NCI-H748 treated with DMSO at 0.1 percent for 48 hours (cell line): Measurements from ENCODE around the gene FZD2.
"Not testable (repeated sequence)": the region's sequence is repeated elsewhere in the genome, so short reads cannot be mapped to it uniquely, and the experiment has no call there.

Source experiments
- DNase-seq: peaks from one replicate; lab custom pipeline; 2025; lab: John Stamatoyannopoulos, UW

The FZD2 gene

DNA sequence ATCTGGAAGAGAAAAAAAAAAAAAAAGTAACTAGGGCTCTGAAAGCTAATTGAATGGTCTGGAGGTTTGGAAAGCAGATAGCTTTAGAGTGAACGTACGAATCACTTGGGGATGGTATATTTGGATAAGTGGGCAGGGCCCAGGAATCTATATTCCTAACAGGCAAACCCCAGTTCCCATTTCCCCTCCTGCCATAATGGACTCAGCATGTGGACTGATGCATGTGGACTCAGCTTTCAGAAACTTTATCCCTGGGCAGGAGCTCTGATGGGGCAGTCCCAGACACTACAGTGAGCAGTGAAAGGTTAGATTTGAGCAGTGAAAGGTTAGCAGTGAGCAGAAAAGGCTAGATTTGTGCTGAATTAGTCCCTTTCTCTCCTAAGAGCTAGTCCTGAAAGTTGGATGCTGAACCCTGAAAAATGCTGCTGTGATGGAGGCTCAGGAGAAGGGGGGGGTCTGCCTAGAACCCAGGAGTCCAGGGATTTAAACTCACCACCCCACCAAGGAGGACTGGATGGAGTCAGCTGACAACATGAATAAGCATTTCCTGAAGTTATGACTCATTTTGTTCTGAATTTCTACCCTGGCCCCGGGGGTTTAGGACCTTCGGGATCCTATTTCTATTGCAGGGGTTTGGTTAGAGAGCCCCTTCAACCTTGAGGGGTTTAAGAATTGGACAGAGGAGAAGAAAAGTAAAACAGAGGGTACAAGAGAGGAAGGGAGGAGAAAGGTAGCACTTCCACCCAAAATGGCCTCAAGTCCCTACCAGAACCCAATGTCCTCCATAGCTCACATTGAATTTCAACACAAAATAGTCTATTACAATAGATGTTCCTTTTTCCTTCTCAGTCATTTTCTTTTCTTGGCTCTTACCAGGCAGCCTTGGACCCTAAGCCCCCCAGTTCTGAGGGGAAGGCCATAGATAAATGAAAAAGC is 10.3 kb upstream of the FZD2 start:
- no peak for DNase-seq

DNA sequence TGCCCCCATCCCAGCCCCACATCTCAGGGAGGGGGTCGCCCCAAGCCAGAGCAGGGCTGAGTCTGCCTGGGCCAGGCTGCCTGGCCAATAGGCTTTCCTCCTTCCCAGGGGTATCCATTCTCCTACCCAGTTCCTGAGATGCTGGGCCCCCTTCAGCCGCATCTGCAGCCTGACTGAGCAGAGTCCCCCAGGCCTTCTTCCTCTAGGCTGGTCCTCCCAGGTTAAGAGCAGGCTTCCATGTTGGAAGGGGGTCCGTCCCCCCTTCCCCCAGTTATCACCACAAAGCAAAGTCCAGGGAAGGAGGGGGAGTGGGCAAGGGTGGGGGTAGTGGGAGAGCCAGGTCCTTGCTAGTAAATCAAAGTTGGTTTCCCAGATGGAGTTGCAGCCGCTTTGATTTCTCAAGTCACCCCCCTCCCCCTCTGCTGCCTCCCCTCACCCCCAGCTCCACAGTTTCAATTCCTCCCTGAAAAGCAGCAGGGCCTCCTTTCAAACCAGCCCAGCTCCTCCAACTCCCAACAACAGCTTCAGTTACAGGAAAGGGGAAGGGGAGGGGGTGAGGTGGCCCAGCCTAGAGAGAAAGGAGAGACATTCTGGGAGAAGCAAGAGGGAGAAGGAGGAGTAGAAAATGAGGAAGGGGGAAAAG is 9.5 kb upstream of the FZD2 start:
- no peak for DNase-seq

DNA sequence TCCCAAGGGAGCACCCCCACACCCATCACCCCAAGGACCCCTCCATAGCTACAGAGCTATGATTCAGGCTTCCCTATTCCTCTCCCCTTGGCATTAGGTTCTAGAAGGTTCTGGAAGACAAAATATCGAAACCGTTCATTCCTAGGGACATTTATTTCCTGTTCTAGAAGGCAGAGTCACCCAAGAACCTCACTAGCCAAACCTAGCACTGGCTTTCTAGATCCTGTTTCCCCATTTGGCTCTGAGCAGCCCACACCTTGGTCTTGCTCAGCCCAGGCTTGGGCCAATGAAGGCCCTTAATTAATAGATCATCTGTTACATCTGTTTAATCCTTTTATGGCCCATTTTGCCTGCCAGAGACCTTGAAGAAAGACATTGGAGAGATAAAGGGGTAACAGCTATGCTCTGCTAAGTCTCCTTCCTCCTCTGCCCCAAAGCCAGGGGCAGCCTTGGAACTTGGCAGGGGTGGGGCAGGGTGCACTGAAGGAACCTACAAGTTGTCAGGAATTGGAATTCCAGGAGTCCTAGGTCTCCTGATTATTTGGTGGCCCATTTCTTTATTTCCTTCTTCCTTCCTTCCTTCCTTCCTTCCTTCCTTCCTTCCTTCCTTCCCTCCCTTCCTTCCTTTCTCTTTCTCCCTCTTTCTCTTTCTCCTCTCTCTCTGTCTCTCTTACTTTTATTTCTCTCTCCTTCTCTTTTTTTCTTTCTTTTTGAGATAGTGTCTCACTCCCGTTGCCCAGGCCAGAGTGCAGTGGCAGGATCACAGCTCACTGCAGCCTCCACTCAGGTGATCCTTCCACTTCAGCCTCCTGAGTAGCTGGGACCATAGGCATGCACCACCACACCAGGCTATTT is 8.7 kb upstream of the FZD2 start:
- no peak for DNase-seq

DNA sequence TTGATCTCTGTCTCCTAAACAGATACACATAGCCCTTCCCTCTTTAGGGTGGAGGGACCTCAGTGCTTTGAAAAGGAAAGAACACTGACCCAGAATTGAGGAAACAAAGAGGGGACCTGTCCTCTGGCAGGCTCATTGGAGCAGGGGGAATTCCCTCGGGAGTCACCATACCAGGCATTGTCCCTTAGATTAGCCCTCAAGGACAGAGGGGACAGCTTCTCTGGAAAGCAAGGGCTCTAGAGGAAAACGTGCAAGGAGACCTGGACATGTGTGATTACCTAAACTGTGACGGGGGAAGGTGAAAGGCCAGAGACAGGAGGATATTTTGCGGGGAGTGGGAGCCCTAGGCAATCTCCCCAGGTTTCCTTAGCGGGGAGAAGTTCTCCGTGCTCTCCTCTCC is 7.6 kb upstream of the FZD2 start:
- DNase-seq, result no peak

DNA sequence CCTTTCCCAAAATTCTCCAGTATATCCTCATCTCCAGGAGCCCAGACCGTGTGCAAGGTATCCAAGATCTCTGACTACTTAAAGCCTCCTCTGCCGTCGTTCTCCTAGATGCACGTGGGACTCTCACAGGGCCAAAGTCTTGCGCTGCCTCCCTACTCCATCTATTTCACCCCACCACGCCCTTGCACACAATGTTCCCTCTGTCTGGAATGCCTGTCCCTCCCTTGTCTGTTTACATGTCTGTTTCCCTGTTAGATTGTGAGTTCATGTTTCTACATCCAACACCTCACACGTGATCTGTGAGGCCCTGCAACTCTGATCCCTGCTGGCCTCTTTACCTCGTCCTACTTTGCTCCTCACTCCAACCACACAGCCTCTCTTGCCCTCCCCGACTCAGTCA is 4.9 kb upstream of the FZD2 start:
- DNase-seq, result no peak

- DNase-seq, result no peak
These were observed 2.2 kb upstream of the FZD2 start for GRCh38 chr17:44555099-44555498.

- DNase-seq, result peak; percentile 55
These were observed 985 bp upstream of the FZD2 start for GRCh38 chr17:44556166-44556831.

DNA sequence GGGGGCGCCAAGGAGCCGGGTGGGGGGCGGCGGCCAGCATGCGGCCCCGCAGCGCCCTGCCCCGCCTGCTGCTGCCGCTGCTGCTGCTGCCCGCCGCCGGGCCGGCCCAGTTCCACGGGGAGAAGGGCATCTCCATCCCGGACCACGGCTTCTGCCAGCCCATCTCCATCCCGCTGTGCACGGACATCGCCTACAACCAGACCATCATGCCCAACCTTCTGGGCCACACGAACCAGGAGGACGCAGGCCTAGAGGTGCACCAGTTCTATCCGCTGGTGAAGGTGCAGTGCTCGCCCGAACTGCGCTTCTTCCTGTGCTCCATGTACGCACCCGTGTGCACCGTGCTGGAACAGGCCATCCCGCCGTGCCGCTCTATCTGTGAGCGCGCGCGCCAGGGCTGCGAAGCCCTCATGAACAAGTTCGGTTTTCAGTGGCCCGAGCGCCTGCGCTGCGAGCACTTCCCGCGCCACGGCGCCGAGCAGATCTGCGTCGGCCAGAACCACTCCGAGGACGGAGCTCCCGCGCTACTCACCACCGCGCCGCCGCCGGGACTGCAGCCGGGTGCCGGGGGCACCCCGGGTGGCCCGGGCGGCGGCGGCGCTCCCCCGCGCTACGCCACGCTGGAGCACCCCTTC is 484 bp downstream of the FZD2 start:
- DNase-seq, result peak; percentile 19

GRCh38 chr17:44558334-44558709 is 1.0 kb downstream of the FZD2 start:
- DNase-seq, result no peak

DNA sequence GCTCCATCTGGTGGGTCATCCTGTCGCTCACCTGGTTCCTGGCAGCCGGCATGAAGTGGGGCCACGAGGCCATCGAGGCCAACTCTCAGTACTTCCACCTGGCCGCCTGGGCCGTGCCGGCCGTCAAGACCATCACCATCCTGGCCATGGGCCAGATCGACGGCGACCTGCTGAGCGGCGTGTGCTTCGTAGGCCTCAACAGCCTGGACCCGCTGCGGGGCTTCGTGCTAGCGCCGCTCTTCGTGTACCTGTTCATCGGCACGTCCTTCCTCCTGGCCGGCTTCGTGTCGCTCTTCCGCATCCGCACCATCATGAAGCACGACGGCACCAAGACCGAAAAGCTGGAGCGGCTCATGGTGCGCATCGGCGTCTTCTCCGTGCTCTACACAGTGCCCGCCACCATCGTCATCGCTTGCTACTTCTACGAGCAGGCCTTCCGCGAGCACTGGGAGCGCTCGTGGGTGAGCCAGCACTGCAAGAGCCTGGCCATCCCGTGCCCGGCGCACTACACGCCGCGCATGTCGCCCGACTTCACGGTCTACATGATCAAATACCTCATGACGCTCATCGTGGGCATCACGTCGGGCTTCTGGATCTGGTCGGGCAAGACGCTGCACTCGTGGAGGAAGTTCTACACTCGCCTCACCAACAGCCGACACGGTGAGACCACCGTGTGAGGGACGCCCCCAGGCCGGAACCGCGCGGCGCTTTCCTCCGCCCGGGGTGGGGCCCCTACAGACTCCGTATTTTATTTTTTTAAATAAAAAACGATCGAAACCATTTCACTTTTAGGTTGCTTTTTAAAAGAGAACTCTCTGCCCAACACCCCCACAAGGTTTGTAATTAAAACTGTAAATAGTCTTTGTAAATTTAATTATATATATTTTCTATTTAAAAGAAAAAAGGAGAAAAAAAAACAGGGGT is 1.7 kb downstream of the FZD2 start:
- DNase-seq, result no peak

DNA sequence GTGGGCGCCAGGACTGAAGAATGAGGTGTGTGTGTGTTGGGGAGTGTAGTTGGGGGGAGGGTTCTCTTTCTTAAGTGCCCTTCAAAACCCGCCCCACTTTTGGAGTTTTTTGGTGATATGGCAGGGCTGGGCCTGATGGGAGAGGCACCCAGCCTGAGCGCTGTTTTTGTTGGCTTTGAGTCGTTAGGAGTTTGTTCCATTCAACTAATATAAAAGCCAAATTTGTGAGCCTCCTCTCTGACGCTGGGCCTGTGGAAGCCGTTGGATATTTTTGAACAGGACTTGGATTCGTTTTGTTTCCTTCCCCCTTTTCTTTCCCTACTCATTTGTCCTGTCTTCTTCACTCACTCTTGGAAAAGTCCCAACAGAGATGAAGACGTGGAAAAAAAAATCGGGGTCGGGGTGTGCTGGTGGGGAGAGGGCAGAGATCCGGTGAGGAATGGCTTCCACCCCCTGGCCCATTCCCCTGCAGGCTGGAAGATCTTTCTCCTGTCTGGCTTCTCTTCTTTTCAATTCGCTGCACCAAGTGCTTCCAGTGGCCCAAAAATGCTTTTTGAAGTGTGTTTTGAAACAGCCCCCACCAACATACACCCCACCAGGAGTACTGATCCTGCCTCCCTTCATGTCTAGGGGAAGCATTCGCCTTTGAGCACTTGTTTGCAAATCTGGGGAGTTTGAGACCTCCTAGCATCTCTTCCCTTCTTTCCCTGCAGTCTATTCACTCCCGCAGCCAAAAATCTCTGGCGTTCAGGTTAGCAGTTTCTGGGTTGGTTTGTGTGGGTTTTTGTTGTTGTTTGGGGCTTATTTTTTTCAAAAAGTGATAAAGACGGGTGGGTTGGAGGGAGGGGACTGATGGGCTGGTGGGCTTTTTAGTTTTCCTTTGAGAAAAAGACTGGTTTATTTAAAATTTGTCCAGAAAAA is 2.6 kb downstream of the FZD2 start:
- DNase-seq, result no peak

- DNase-seq, result no peak
These were observed 3.9 kb downstream of the FZD2 start for GRCh38 chr17:44561237-44561623.

GRCh38 chr17:44564429-44564828 is 7.1 kb downstream of the FZD2 start:
- DNase-seq, result no peak

- DNase-seq, result no peak
These were observed 8.7 kb downstream of the FZD2 start for GRCh38 chr17:44565866-44566443.

DNA sequence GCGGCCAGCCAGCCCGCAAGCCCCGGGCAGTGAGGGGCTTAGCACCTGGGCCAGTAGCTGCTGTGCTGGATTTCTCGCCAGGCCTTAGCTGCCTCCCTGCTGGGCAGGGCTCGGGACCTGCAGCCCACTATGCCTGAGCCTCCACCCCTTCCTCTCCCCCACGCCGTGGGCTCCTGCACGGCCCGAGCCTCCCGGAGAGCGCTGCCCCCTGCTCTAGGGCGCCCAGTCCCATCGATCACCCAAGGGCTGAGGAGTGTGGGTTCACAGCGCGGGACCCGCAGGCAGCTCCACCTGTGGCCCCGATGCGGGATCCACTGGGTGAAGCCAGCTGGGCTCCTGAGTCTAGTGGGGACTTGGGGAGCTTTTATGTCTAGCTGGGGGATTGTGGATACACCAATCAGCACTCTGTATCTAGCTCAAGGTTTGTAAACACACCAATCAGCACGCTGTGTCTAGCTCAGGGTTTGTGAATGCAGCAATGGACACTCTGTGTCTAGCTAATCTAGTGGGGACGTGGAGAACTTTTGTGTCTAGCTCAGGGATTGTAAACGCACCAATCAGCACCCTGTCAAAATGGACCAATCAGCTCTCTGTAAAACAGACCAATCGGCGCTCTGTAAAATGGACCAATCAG is 11.1 kb downstream of the FZD2 start:
- not testable (repeated sequence) for DNase-seq

DNA sequence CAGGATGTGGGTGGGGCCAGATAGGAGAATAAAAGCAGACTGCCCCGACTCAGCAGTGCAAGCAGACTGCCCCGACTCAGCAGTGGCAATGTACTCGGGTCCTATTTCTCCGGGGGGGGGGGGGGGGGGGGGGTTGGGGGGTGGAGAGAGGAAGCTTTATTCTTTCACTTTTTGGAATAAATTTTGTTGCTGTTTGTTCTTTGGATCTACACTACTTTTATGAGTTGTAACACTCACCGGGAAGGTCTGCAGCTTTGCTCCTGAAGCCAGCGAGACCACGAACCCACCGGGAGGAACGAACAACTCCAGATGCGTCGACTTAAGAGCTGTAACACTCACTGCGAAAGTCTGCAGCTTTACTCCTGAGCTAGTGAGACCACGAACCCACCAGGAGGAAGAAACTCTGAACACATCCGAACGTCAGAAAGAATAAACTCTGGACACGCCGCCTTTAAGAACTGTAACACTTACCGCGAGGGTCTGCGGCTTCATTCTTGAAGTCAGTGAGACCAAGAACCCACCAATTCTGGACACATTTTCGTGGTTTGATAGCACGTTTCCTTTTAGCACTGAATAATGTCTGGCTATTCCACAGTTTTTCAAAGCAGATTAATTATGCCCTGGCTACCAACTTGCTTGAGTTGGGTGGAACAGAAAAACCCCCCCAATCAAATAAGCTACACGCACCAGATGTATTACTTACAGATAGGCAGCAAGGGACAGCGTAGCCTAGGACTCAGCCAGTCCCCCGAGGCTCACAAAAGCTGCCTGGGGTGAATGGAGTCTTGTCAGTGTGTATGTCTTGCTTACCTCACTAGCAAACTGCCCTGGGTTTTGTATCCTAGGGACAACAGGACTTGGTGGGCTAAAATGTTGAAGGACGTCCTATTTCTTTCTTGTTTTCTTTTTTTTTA is 11.9 kb downstream of the FZD2 start:
- no peak for DNase-seq

- DNase-seq, result no peak
These were observed 15.5 kb downstream of the FZD2 start for GRCh38 chr17:44572801-44573200.
